Measurements from ENCODE around the gene B4GALT4.
A peak's percentile ranks its signal among the peaks of the same experiment; 100 is the strongest.

B4GALT4 gene

DNA sequence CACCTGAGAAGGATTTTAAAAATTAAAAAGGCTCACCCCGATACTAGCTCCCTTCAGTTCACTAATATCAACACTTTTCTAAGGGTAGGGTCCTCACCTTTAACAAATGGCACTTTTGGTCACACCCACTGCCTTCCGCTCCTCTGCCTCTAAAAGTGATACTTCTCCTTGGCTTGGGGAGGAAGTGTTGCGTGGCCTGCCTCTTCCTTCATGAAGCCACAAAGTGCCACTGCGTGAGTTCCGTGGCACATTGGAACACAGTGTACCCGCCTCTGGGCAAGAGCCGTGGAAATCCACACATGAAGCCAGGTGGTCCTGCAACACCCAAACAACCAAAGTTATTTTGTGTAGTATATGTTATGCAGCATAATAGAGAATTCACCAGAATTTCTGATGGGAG lies 3.9 kb downstream of the B4GALT4 start:
- peak; percentile 15 for DNase-seq

DNA sequence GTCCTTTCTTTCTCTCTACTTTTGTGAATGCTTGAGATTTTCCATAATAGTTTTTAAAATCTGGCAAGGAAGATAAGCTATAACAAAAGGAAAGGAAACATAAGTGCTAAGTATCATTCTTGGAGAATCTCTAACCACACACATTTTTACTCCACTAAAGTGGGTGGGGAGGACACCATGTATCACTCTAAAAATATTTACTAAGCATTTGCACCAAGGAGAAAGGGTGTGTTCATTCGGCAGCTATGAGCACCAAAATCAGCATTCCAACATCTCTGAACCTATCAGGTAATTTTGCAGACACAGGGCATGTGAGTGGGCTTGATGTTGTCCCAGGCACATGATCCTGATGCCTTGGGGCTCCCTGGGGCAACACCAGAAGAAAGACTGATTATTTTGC lies 5.5 kb downstream of the B4GALT4 start:
- no peak for DNase-seq

DNA sequence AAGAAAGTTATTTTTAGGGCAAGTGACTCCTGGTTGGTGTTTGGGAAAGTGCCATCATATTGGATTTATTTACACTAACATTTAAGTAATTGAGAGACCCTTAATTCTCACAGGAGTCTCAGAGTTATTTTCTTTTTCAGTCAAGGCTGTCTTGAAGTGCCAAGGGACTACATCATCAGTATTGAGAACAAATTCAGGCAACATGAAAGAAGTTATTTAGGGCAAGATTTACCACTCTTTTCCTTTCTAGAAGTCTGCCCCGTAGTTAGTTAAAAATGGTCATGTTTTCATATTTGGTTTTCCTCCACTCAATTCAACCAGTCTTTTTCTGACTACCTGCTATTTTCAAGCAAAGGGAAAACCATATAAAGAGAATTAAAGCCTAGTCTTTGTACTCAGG lies 6.1 kb downstream of the B4GALT4 start:
- no peak for DNase-seq

DNA sequence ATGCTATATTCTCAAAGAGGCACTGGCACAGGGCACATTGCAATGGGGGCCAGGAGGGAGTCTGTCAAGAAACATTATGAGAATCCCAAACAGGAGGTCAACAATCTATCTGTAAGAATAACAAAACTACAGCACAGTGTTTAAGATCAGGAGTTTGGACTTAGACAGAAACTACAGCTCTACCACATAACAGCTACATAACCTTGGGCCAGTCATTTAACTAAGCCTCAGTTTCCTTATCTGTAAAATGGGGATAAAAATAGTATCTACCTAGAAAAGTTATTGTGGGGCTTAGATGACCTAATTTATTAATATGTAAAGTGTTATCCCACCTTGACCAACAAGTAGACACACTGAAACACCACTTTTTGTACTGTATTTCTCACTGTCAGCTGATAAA lies 9.9 kb downstream of the B4GALT4 start:
- no peak for DNase-seq

DNA sequence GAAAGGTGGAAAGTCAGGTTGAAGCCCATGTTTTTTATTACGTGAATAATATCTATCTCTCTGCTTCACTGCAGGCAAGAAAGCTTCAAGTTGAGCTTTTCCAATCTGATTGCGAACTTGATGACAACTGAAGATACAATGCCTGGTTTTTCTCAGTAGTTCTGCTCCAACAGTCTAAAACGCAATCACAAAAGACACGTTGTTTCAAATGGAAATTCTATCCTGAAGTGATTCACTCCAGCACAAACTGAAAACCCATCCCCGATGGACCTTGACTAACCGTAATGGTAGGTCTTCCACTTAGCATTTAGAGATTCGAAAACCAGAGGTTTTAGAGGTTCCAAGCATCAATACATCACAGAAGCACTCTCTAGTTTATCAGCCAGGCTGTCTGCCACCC lies 10.6 kb downstream of the B4GALT4 start:
- DNase-seq: no peak

DNA sequence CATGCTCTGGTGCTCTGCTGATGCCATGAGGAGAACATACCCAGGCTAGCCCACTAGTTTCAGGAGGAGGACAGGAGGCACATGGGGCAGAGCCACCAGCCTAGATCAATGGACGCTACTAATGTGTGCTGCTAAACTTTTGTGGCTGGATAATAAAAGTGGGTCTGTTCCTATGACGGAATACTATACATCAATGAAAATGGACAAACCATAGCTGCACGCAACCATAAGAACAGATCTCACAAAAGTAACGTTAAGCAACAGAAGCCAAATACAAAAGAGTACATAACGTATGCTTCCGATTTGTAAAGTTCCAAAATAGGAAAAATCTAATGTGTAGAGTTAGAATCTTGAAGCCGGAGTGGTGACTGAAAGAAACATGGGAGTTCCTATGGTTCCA lies 11.5 kb downstream of the B4GALT4 start:
- no peak for DNase-seq

DNA sequence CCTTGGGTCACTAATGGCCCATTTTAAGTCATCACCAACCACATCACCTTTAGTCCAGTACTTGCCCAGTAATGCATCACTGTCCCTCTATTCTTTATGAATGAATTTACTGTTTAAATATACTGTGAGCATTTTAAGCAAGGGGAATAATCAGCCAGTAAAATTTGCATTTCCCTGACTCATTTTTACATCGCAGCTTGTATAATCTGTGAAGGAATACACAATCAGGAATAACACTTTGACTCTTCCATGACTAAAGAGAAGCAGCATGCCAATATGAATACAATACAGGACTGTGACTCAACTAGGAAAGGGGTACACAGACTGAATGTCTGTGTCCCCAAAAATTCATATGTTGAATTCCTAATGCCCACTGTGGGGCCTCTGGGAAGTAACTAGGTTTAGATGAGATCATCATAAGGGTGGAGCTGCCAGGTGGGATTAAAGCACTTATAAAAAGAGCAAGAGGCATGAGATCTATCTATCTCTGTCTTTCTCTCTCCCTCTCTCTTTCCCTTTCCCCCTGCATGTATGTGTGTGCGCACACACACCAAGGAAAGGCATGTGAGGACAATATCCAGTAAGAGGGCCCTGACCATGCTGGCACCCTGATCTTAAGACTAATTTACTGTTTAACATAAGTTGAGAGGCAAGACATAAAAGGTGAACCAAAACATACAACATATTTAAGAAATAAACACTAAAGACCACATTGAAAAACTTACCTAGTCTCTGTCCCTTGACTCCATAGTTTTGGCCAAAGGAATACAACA lies 12.1 kb downstream of the B4GALT4 start:
- DNase-seq: no peak

DNA sequence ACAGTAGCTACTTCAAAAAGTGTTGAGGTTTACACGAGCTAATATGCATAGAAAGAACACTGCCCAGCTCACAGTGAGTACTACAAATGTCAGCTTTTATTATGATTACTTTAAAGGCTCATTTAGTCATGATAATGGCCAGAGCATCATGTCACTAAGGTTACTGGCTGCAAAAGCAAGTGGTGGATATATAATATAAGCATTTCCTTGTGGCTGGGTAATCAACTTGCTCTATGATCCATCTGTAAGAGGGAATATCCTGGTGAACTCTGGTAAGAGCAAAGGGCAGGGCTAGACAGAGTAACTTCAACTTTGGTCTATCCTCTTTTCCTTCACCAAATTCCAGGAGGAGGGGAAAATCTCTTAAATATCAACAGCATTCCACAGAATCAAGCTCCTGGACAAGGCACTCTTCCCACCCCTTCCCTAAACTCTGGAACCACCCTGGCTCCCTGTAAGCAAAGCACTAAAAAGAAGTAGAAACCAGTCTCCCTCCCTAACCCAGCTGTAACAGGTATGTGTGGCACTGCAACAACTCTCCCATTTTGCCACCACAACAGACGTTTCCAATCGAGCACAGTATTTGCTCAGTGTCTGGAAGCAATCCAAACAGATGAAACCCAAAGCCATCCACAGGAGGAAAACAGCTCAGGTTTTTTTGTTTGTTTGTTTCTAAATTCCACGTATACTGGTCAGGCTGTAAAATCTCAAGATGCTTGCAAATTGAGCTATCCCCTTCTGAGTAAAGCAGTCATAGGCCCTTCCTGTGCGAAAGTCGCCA lies 13.4 kb downstream of the B4GALT4 start:
- no peak for DNase-seq

DNA sequence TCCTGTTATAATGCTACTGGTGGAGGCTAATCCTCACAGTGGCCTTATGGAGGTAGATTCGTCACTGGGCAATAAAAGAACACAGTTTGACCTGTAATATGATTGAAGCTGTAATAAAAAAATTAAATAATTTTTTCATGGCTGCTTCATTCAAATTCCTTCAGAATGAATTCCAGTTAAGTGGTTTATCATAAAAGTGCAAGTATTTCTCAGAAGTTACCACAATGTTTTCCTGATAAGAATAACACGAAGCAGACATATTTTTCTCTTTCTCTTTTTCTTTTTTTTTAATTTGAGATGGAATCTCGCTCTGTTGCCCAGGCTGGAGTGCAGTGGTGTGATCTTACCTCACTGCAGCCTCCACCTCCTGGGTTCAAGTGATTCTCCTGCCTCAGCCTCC lies 15.6 kb downstream of the B4GALT4 start:
- no peak for DNase-seq

DNA sequence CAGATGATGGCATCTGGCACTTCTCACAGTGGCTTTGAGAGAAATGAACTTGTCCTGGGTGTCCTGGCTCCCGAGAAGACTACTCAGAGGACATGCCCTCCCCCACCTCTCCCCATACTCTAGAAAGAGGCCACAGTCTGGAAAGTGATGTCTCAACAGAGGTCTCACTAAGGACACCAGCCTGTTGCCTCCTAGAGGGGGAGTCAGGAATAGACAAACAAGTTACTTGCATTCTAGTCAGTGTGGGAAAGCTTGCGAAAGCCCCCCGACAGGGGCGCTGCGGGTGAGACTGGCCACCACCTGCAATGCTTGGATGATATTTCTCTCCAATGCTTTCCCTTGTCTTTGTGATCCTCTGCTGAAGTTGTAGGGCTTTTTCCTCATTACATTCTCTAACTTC lies 17.2 kb downstream of the B4GALT4 start:
- no peak for DNase-seq

DNA sequence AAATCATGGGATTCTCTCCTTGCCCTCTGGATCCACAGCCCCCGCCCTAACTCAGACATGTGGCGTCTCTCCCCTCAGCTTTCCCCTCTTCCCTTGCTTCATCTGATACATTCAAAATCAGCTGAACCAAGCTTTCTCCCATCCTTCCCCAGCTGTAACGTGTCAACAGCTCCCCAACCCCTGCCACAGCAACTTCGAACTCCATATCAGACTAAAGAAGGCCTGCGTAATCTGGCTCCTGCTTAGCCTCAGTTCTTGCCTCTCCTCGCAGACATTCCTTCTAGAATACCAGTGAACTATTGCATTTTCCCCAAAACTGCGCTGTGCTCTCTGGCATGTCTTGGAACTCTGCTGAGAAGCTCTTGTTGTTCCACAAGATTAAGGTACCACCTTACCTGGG lies 18.3 kb downstream of the B4GALT4 start:
- DNase-seq: no peak

DNA sequence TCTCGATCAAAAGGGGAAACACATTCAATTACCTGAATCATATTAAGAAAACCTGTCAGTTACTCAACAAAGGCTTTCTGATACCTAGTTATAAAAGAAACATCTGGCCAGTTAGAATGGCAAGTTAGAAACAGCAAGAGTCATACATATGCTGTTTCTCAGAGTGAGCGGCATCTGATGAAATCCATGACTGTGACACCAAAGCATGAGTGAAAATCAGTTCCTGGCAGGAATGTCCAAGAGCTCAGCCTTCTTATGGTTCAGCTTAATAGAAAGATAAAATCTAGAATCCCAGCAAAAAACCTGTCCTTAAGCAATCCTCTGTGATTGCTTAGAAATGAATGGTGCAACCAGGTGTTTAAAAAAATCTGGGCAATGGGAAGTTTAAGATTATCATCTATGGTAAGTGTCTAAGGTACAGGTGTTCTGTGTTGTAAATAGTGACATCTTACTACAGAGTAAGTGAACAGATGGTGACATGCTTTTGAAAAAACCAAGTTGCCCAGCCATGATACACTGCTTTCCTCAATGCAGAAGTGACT lies 18.8 kb downstream of the B4GALT4 start:
- no peak for DNase-seq

DNA sequence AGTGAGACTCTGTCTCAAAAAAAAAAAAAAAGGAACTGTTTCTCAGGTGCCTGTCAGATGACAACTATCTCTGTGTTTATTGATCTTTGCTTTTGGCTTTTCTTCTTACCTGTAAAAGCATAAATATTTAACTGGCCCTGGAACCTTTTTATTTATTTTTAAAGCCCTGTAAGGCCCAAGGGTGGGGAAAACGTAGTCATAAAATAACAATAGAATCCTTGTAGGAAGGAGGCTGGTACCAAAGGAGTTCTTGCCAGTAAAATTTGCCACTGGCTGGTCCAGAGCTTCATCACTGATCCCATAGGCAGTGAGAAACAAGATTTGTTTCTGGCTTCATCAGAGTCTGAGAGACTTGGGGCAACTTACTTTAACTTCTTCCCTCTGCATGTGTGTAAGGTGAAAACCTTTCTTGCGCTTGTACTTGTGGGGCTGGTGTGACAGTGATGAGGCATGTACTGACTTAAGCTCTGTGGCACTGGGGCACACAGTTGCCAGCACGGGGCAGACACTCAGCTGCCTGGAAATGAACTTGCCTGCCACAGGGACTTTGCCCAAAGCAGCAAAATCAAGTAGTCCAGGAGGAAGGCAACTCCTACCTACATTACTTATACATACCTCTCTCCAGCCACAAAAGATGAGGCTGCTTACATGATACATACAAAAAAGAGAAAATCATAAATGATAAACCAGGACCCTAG lies 19.6 kb downstream of the B4GALT4 start:
- DNase-seq: no peak

DNA sequence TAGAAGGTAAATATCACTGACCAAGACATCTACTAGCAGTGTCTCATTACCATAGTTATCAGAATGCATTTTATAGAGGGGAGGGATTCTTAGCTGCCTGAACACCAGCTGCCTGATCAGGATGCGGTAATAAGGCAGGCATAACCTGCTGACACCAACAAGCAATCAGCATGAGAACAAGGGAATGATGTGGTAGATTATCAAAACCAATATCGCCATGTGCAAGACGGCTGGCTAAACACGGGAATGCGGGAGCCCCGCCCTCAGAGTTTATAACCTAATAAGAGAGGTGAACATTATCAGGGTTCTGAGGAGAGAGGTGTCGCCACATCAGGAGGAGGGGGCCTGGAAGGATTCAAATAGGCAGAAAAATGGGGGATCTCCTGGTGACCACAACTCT lies 20.5 kb downstream of the B4GALT4 start:
- DNase-seq: no peak

DNA sequence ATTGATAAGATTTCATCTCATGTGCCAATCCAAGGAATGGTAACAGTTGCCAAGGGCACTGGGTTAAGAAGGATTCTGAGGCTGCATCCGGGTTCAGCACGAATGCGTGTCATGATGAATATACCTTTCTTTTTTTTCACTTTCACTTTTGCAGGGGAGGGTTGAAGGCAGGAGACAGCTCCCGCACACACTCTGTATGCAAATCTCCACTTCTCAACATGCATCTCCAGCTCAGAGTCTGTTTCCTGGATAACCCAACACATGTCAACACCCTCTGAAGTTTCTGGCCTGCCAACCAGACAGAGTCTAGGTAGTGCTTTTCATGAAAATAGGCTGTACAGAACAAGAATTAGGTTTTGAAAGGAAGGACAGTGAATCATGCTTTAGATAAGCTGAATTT lies 21.6 kb downstream of the B4GALT4 start:
- DNase-seq: no peak

DNA sequence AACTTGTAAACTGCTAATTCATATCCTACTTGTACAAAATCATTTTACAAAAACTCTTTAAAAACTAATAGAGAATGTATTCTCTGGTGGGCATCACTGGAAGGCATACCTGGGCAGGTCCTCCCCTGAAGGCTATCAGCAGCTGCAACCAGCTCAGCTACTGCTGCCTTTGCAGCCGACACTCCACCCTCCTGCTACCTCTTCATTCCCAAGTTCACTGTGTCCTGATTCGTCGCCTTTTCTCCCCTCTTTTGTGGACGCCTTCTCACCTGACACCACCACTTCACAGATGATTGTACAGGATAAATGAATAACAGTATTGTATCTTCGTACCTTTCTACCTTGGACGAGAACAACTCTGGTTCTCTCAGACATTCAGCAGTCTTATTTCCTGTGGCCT lies 28.9 kb downstream of the B4GALT4 start:
- DNase-seq: no peak

DNA sequence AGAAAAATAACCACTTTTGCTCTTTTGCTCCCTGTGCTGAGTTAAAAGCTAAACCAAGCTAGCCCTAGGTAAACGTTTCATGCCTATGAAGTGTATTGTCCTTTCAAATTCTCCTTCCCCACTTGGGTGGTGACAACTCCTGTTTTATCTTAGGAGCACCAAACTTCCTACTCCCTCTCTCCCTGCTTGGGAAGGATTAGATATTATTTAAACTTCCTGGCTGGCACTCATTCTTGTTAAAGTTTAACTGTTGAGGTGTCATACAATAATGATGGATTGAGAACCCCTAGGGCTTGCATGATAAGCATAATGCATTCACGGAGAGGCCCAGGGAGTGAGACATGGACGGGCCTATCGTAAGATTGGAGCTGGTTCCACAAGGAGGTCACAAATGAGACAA lies 29.5 kb downstream of the B4GALT4 start:
- no peak for DNase-seq

DNA sequence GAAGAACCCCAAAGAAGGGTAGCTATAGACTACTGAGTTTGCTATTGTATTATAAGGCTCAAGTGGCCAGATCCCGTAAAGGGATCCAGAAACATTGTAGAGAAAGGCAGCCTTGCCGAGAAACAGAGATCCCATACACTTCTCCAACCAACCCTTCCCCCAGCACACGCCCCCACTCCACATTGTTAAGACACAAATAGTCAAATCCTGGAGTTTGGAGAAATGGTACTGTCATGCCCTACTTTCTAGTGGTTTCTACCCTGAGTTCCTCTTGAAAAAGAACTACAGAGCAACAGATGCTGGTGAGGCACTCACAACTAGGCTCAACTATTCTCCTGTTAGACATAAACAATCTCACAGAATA lies 33.2 kb downstream of the B4GALT4 start:
- no peak for DNase-seq

DNA sequence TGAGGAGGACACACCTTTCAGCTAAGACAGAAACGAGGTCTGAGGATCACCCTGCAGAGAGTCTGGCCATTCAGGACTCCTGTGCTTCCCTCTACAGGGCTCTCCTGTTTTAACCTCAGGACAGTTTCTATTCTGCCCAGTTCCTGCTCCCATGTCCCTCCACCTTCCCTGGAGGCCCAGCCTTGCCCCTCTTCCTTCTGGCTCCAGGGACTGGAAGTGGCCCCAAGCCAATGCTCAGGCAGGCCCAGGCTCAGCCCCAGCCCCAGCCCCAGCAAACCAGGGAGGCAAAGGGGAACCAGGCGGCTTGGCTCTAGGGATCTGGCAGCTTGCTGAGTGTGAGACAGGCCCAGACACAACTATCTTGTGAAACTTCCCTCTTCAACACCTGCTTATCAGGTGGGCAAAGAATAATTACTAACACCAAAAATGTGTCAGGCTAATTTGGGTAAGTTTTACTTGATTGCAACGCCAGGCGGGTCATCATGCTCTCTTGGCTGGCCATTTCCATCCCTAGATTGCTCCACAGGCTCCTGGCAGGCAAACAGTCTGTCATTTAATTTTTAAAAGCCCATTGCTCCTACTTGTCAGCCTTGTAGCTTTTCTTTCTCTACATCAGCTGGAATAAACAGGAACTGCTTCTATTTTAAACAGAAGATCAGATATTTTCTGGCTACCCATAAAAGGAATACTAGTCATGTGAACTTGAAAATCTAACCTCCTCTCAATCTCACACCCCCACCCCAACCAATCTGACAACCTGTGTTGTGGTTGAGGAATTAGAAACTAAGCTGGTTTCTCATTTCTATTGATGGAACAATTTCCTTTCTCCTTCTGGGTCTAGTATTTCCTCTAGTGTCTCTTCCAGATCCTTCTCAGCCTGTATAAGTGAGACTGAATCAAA lies 33.8 kb downstream of the B4GALT4 start:
- DNase-seq: no peak

DNA sequence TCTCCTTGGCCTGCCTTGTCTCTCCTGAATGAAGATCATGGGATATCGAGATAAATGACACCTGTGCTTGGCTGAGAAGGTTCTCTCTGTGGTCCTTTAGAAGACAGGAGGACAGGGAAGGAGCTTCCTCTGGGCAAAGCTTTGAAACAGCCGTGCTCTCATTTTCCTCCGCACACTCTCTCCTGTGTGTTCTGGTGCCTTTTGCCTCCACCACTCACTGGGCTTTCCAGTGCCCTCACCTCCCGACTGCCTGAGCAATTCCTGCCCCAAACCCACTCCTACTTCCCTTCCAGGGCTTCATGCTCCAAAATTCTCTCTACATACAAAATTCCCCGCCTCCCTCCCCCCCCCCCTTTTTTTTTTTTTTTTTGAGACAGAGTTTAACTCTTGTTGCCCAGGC lies 35.0 kb downstream of the B4GALT4 start:
- no peak for DNase-seq

DNA sequence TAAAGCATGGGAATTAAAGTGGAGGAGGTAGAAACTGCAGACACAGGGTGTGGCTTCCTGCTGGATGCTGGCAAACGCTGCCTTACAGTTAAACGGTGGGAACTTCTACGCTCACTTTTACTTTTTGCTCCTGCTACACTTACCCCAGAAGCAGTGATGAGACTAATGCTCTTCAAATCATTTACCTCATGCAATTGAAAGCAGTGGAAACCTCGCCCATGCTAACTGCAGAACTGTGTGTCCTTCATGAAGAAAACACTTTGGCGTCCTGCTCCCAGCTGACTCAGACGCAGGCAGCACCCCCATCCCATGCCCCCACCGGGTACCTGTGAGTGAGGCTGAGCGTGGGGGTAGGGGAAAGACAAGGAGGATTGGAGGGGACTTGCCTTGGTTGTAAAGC lies 35.5 kb downstream of the B4GALT4 start:
- DNase-seq: no peak

DNA sequence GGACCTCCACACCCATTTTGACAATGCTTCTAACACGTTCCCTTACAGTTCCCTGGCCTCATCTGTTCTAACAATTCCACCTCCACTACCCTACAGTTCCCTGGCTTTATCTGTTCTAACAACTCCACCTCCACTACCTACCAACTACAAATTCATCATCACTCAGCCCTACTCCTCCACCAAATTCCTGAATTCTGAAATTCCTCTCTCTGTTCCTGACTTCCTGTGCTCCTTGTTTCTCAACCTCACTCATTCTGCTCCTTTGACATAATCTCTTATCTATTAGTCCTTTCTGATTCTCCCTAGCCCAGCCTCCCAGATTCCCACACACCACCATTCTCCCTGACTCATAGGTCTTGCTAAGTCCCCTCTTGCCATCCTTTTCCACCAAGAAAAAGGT lies 44.8 kb downstream of the B4GALT4 start:
- DNase-seq: no peak

DNA sequence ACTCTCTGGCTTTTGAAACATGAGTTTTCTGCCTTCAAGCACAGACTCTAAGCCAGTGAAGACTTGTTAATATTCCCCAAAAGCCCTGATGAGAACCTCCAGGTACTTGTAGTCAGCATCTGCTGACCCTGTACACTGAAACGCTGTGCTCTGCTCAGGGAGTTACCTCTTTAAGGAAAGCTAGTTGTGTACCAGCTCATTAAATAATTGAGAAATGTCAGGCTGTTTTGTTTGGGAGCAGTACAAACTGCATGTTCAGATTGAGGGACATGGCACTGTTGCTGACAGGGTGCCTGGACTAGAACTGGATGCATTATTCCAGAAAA lies 45.6 kb downstream of the B4GALT4 start:
- no peak for DNase-seq
